Measurements from ENCODE around the gene CCDC110. TPM values are rescaled to one million over a fixed set of nuclear protein-coding genes. Genes with fewer than 3 reads are reported as not detected.

Gene CCDC110
- polyA plus RNA-seq, 1 donor, result 0.94 TPM

DNA sequence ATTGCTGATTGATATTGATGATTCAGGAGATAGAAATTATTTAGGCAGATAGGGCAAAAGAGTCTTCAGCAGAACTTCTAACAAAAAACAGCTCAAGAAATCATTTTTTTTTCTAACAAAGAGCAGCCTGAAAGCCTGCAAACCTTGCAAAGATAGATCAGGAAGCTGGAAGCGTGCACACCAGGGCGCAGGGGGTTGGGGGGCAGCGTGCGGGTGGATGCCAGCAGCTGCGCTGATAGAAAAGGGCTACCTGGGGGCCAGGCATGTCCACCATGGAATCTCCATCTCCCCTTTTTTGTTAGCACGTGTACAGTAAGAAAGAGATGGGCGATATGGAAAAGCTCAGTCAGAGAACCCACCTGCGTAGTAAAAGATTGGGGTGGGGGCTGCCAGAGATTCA, 1.7 kb upstream of the CCDC110 start:
- DNase-seq, result no peak
- Histone ChIP-seq H3K9me3 (ENCODE audit: control insufficient read depth, low read depth, low read length) (no peaks in the 10 kb centered on the region), H3K4me1 (ENCODE audit: control insufficient read depth, insufficient read depth, low read length) (no peaks in the 10 kb centered on the region), H3K4me3 (ENCODE audit: low read length) (no peak overlapping the region), H3K27me3 (ENCODE audit: control insufficient read depth, insufficient read depth, low read length) (peaks cover 44% of the 10 kb centered on the region), H3K36me3 (ENCODE audit: control insufficient read depth, insufficient read depth, low read length) (no peaks in the 10 kb centered on the region), H3K27ac (ENCODE audit: low read length) (no peak overlapping the region)
- WGBS (ENCODE audit: insufficient coverage, low lambda C conversion rate), result no CpG with 5 or more reads among the region's 8 CpGs

DNA sequence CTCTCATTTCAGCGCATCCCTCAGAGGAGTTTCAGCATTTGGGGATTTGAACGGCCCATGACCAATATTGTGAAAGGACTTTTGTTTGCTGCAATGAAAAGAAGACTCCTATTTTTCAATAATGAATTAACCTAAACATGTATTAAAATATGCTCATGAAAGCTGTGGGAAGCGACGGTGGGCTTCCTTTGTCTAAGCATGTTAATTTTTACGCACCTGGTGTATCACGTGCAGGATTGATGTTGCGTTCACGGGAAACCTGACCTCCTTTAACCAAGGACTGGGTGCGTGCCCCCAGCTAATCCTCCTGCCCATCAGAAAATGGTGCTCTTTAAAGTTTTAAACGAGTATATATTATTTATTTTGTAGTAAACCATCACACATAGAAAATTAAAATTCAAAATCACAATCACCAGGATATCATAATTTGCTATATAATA, 590 bp upstream of the CCDC110 start:
- Histone ChIP-seq H3K36me3 (ENCODE audit: control insufficient read depth, insufficient read depth, low read length) (no peaks in the 10 kb centered on the region), H3K4me1 (ENCODE audit: control insufficient read depth, insufficient read depth, low read length) (no peaks in the 10 kb centered on the region), H3K9me3 (ENCODE audit: control insufficient read depth, low read depth, low read length) (no peaks in the 10 kb centered on the region), H3K4me3 (ENCODE audit: low read length) (peak overlapping the region; percentile 81), H3K27ac (ENCODE audit: low read length) (no peak overlapping the region), H3K27me3 (ENCODE audit: control insufficient read depth, insufficient read depth, low read length) (peaks cover 43% of the 10 kb centered on the region)
- WGBS (ENCODE audit: insufficient coverage, low lambda C conversion rate), result 0% methylated on average over 2 of the region's 10 CpGs
- peak in 1 of 2 donors; percentile 25 for DNase-seq

DNA sequence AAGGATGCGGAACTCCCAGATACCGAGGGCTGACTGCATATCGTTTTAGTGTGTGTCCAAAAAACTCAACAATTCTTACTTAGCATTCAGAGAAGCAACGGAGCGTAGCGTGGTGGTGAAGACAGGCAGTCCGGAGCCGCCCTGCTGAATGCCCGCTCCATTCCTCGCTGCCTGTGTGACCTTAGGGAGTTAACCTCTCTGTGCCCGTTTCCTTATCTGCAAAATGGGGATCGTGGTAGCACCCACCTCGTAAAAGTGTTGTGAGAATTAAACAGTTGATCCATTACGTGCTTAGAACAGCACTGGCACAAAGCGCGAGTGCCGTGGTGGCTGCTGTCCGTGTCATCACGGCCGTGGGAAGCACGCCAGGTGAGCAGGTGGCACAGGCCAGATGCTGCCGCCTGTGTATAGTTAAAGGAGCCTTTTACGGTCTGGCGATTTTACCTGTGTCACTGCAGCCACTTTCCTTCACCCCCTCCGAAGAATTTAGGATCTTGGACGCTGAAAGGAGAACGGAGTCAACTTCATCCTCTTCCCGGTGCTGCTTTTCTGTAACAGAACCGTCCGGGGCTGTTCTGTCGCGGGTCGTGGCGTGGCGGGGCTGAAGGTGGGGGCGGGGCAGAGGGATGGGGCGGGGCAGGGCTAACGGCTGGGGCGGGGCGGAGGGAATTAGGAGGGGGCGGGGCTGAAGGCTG, 885 bp downstream of the CCDC110 start:
- WGBS (ENCODE audit: insufficient coverage, low lambda C conversion rate), result 60% methylated on average over 1 of the region's 41 CpGs
- peak overlapping the region; percentile 63 for H3K4me3 ChIP-seq (ENCODE audit: low read length)
- H3K9me3 ChIP-seq (ENCODE audit: control insufficient read depth, low read depth, low read length), result no peaks in the 10 kb centered on the region

DNA sequence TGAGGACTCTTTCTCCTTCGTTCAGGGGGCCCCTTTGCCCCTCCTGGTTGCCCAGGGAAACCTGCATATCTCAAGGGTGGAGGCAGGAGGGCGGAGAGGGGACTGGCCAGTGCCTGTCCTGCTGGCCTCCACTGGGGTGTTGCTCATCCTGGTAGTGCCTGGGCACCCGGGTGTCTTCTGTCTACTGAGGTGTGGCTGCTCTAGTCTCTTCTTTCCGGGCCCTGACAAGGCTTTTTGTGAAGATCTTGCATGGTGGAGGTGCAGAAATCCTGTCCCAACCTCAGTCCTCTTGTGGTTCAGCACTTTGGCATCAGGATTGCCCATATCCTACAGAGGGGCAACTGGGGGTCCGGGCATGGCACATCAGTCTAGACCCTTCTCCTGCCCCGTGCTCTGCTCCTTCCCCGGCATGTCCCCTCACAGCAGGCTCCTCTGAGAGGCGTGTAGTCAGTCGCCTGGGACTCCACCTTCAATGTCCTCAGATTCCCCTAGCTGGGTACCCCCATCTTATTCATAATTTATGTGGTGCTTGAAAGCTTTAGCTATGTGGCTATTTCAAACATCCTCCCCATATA, 1.9 kb downstream of the CCDC110 start:
- 80% methylated on average over 1 of the region's 9 CpGs for WGBS (ENCODE audit: insufficient coverage, low lambda C conversion rate)
- H3K4me3 ChIP-seq (ENCODE audit: low read length), result no peak overlapping the region
- no peak for DNase-seq
- no peaks in the 10 kb centered on the region for H3K4me1 ChIP-seq (ENCODE audit: control insufficient read depth, insufficient read depth, low read length)
- no peaks in the 10 kb centered on the region for H3K36me3 ChIP-seq (ENCODE audit: control insufficient read depth, insufficient read depth, low read length)
- H3K27ac ChIP-seq (ENCODE audit: low read length), result no peak overlapping the region
- H3K27me3 ChIP-seq (ENCODE audit: control insufficient read depth, insufficient read depth, low read length), result peaks cover 39% of the 10 kb centered on the region
- H3K9me3 ChIP-seq (ENCODE audit: control insufficient read depth, low read depth, low read length), result no peaks in the 10 kb centered on the region

More for the DNA sequence above, 885 bp downstream of the CCDC110 start:
- DNase-seq, result peak; percentile 38 to 75
- H3K27ac ChIP-seq (ENCODE audit: low read length), result peak overlapping the region; percentile 48
- H3K27me3 ChIP-seq (ENCODE audit: control insufficient read depth, insufficient read depth, low read length), result peaks cover 37% of the 10 kb centered on the region
- no peaks in the 10 kb centered on the region for H3K4me1 ChIP-seq (ENCODE audit: control insufficient read depth, insufficient read depth, low read length)
- H3K36me3 ChIP-seq (ENCODE audit: control insufficient read depth, insufficient read depth, low read length), result no peaks in the 10 kb centered on the region

DNA sequence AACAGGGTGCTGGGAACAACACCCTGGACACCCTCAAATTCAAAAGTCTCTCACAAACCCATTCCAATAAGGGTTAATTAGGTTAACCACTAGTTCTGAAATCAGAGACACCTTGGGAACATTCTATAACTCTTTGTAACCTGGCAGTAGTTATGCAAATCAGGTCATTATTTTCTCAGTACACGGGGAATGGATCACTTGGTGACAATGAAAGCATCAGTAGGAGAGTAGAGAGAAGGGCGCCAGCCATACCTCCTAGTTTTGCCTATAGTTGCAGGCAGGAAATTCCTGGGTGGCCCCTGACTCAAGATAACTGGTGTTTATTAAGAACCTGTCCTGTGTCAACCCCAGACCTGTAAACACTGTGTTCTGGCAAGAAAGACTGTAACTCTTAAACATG, 2.5 kb downstream of the CCDC110 start:
- no peaks in the 10 kb centered on the region for H3K4me1 ChIP-seq (ENCODE audit: control insufficient read depth, insufficient read depth, low read length)
- no peaks in the 10 kb centered on the region for H3K9me3 ChIP-seq (ENCODE audit: control insufficient read depth, low read depth, low read length)
- no peak overlapping the region for H3K27ac ChIP-seq (ENCODE audit: low read length)
- H3K36me3 ChIP-seq (ENCODE audit: control insufficient read depth, insufficient read depth, low read length), result no peaks in the 10 kb centered on the region
- no CpG with 5 or more reads among the region's 2 CpGs for WGBS (ENCODE audit: insufficient coverage, low lambda C conversion rate)
- no peak for DNase-seq
- H3K27me3 ChIP-seq (ENCODE audit: control insufficient read depth, insufficient read depth, low read length), result peaks cover 37% of the 10 kb centered on the region
- H3K4me3 ChIP-seq (ENCODE audit: low read length), result no peak overlapping the region

DNA sequence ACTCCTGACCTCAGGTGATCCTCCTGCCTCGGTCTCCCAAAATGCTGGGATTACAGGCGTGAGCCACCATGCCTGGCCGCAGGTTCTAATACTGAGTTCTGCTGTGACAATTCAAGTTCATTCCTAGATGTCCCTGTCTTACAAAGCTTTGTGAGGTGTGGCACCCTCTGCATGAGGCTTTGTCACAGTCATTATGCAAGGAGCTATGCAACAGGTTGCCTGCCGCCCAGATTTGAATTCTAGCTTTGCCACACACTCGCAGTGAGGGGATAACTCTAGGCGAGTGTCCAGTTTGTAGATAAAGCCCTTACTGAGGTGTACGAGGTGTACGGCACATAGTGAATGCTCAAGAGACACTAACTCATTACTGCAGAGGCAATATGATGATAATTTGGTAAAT, 3.5 kb downstream of the CCDC110 start:
- no peak for DNase-seq
- no peak overlapping the region for H3K4me3 ChIP-seq (ENCODE audit: low read length)
- H3K4me1 ChIP-seq (ENCODE audit: control insufficient read depth, insufficient read depth, low read length), result no peaks in the 10 kb centered on the region
- H3K36me3 ChIP-seq (ENCODE audit: control insufficient read depth, insufficient read depth, low read length), result no peaks in the 10 kb centered on the region
- no peaks in the 10 kb centered on the region for H3K9me3 ChIP-seq (ENCODE audit: control insufficient read depth, low read depth, low read length)
- peaks cover 32% of the 10 kb centered on the region for H3K27me3 ChIP-seq (ENCODE audit: control insufficient read depth, insufficient read depth, low read length)
- WGBS (ENCODE audit: insufficient coverage, low lambda C conversion rate), result no CpG with 5 or more reads among the region's 8 CpGs
- H3K27ac ChIP-seq (ENCODE audit: low read length), result no peak overlapping the region

DNA sequence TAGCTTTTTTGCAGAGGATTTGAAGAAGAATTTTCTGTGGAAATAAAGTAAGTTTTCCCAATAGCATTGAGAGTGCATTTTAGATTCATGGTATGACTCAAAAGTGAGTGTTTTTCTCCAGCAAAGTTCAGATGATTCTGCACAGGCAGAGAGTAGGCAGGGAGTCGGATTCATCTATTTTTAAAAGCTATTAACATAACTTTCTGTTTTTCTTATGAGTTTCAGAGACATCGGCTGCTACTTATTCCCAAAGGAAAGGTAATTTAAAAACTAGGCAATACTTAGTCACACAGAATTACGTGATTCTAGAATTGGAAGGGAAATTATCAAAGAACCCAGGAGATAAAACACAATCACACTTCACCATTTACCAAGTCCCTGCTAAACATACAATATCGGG, 4.4 kb downstream of the CCDC110 start:
- Histone ChIP-seq H3K27me3 (ENCODE audit: control insufficient read depth, insufficient read depth, low read length) (peaks cover 27% of the 10 kb centered on the region), H3K27ac (ENCODE audit: low read length) (no peak overlapping the region), H3K36me3 (ENCODE audit: control insufficient read depth, insufficient read depth, low read length) (no peaks in the 10 kb centered on the region), H3K9me3 (ENCODE audit: control insufficient read depth, low read depth, low read length) (no peaks in the 10 kb centered on the region), H3K4me1 (ENCODE audit: control insufficient read depth, insufficient read depth, low read length) (no peaks in the 10 kb centered on the region), H3K4me3 (ENCODE audit: low read length) (no peak overlapping the region)
- DNase-seq, result no peak
- WGBS (ENCODE audit: insufficient coverage, low lambda C conversion rate), result 75% methylated on average over 1 of the region's 4 CpGs

DNA sequence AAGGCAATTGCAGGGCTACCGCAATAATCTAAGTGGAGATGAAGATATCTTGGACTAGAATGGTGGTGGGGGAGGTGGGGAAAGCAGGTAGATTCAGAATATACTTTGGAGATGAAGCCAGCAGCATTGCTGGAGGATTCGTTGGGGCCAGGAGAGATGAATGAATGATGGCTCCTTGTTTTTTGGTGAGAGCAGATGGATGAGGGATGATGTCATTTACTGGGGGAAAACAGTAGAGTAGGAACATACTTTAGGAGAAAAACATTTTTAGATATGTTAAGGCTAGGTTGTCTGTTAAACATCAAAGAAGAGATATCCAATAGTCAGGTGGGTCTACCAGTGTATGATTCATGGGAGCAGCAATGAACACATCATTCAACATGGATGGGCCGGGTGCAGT, 5.8 kb downstream of the CCDC110 start:
- H3K9me3 ChIP-seq (ENCODE audit: control insufficient read depth, low read depth, low read length), result no peaks in the 10 kb centered on the region
- no peaks in the 10 kb centered on the region for H3K36me3 ChIP-seq (ENCODE audit: control insufficient read depth, insufficient read depth, low read length)
- H3K27ac ChIP-seq (ENCODE audit: low read length), result no peak overlapping the region
- H3K4me3 ChIP-seq (ENCODE audit: low read length), result no peak overlapping the region
- H3K27me3 ChIP-seq (ENCODE audit: control insufficient read depth, insufficient read depth, low read length), result peaks cover 24% of the 10 kb centered on the region
- no peak for DNase-seq
- WGBS (ENCODE audit: insufficient coverage, low lambda C conversion rate), result 83% methylated on average over 1 of the region's 3 CpGs
- no peaks in the 10 kb centered on the region for H3K4me1 ChIP-seq (ENCODE audit: control insufficient read depth, insufficient read depth, low read length)

DNA sequence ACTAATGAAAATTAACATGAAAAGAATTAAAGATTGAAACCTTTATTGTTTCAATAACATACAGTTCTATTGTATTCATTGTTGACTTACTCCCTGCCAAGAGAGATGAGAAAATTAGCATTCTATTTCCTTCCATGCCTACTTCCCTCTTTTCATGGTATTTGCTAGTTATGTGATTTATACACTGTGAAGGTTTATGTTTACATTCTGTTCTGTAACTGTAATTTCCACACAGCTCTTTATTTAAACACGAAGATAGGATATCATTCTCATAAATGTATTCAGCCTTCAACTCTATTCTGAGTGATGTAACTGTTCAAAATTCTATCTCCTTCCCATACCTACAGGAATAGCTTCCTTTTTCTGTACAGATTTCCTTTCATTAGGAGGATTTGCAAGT, 6.6 kb downstream of the CCDC110 start:
- Histone ChIP-seq H3K4me3 (ENCODE audit: low read length) (no peak overlapping the region), H3K36me3 (ENCODE audit: control insufficient read depth, insufficient read depth, low read length) (no peaks in the 10 kb centered on the region), H3K27me3 (ENCODE audit: control insufficient read depth, insufficient read depth, low read length) (peaks cover 17% of the 10 kb centered on the region), H3K9me3 (ENCODE audit: control insufficient read depth, low read depth, low read length) (no peaks in the 10 kb centered on the region), H3K4me1 (ENCODE audit: control insufficient read depth, insufficient read depth, low read length) (no peaks in the 10 kb centered on the region), H3K27ac (ENCODE audit: low read length) (no peak overlapping the region)
- 100% methylated on average over 1 of the region's 1 CpG for WGBS (ENCODE audit: insufficient coverage, low lambda C conversion rate)
- DNase-seq, result no peak

DNA sequence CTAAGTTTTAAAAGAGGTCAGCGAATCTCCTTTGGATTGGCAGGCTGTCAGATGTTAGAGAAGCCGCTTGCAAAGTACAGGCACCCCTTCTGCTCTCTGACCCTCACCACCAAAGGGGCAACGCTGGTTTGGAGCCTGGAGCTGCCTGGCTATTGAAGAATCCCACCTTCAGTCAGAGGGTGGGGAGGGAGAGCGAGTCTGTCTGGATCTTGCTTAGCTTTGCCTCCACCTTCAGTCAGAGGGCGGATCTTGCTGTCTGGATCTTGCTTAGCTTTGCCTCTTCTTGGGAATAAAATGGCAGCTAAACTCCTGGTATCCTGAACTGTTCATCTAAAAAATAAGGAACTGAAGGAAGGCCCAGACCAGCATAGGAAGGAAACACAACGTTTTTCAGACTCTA, 7.3 kb downstream of the CCDC110 start:
- DNase-seq, result no peak
- H3K4me1 ChIP-seq (ENCODE audit: control insufficient read depth, insufficient read depth, low read length), result no peaks in the 10 kb centered on the region
- no peaks in the 10 kb centered on the region for H3K9me3 ChIP-seq (ENCODE audit: control insufficient read depth, low read depth, low read length)
- peaks cover 10% of the 10 kb centered on the region for H3K27me3 ChIP-seq (ENCODE audit: control insufficient read depth, insufficient read depth, low read length)
- WGBS (ENCODE audit: insufficient coverage, low lambda C conversion rate), result no CpG with 5 or more reads among the region's 6 CpGs
- H3K4me3 ChIP-seq (ENCODE audit: low read length), result no peak overlapping the region
- H3K36me3 ChIP-seq (ENCODE audit: control insufficient read depth, insufficient read depth, low read length), result no peaks in the 10 kb centered on the region
- H3K27ac ChIP-seq (ENCODE audit: low read length), result no peak overlapping the region

DNA sequence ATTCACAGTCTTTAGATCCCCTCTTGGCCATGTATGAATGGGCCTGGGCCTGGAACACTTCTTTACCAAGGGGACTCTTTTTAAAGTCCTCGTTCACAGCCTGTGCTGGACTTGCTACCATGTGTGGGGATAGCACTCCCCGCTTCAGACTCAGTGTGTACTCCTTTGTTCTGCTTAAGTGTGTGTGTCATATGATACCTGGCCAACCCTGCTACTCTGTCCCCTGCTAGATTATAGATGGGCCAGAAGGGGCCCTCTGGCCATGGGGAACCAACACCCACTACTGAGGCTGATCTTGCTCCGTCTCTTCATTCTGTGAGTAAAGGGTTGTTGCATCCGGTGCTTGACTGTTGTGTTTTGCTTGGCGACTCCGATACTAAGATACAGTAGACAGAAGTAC, 8.0 kb downstream of the CCDC110 start:
- H3K36me3 ChIP-seq (ENCODE audit: control insufficient read depth, insufficient read depth, low read length), result no peaks in the 10 kb centered on the region
- peaks cover 7% of the 10 kb centered on the region for H3K27me3 ChIP-seq (ENCODE audit: control insufficient read depth, insufficient read depth, low read length)
- no peaks in the 10 kb centered on the region for H3K4me1 ChIP-seq (ENCODE audit: control insufficient read depth, insufficient read depth, low read length)
- DNase-seq, result no peak
- H3K9me3 ChIP-seq (ENCODE audit: control insufficient read depth, low read depth, low read length), result no peaks in the 10 kb centered on the region
- H3K27ac ChIP-seq (ENCODE audit: low read length), result no peak overlapping the region
- H3K4me3 ChIP-seq (ENCODE audit: low read length), result no peak overlapping the region
- WGBS (ENCODE audit: insufficient coverage, low lambda C conversion rate), result no CpG with 5 or more reads among the region's 6 CpGs
